Activated CD4-positive, alpha-beta T cell treated with anti-CD3 and anti-CD28 coated beads, Interleukin-2, amount 50 U/mL, for 48 hours (primary cell): ENCODE data around the gene ATG101.

Experiments used
- DNase-seq, 2 experiments: peaks; one replicate each; pipeline ENCODE4 v3.0.0-alpha.2; 2020

The ATG101 gene

DNA sequence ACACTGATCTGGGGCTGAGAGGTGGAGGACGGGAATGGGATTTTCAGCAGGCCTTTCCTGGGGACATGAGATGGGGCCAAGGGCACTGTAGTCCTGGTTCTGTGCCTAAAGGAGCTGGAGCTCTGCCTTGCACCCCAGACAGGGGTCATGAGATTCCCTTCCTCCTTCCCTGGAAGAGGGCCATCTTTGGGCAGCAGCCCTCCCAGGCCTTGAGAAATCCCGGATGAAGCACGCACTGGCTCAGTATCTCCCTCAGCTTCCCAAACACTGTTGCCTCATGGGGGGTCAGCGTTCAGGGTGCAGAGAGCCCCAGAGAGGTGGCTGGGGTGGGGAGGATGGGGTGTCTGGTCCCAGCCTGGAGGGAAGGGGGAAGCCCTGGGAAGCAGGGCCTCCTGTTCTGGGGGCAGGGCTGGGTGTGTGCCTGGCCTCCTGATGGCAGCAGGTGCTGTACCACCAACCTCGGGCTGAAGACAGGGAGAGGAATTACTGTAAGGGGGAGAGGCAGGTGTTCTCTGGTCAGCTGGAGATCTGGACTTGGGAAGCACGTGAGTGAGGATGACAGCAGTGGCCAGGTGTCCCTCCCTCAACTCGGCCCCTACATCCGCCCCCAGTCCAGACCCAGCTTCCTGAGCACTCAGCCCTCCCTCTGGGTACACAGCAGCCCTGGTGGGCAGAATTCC, 26.9 kb upstream of the ATG101 start:
- no peak for DNase-seq

GRCh38 chr12:52043386-52044212, 26.2 kb upstream of the ATG101 start:
- no peak for DNase-seq

- DNase-seq: no peak
Measured at GRCh38 chr12:52044292-52044983, 25.3 kb upstream of the ATG101 start.

GRCh38 chr12:52045794-52046199, 24.0 kb upstream of the ATG101 start:
- no peak for DNase-seq

GRCh38 chr12:52046859-52047258, 22.9 kb upstream of the ATG101 start:
- no peak for DNase-seq

DNA sequence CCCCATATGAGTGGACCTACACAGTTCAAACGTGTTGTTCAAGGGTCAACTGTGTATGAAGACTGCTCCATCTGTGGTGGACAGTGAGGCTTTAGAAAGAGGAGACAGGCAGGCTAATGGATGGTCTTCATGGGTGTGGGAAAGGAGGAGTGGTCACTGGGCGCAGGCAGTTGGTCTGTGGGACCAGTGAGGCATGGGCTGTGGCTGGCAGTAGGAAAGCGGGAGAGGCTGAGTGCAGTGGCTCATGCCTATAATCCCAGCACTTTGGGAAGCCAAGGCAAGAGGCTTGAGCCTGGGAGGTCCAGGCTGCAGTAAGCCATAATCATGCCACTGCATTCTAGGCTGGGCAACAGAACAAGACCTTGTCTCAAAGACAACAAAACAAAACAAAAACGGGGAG, 20.5 kb upstream of the ATG101 start:
- no peak for DNase-seq

- no peak for DNase-seq
Measured at GRCh38 chr12:52049688-52050087, 20.1 kb upstream of the ATG101 start.

- DNase-seq: no peak
Measured at GRCh38 chr12:52050116-52050757, 19.5 kb upstream of the ATG101 start.

DNA sequence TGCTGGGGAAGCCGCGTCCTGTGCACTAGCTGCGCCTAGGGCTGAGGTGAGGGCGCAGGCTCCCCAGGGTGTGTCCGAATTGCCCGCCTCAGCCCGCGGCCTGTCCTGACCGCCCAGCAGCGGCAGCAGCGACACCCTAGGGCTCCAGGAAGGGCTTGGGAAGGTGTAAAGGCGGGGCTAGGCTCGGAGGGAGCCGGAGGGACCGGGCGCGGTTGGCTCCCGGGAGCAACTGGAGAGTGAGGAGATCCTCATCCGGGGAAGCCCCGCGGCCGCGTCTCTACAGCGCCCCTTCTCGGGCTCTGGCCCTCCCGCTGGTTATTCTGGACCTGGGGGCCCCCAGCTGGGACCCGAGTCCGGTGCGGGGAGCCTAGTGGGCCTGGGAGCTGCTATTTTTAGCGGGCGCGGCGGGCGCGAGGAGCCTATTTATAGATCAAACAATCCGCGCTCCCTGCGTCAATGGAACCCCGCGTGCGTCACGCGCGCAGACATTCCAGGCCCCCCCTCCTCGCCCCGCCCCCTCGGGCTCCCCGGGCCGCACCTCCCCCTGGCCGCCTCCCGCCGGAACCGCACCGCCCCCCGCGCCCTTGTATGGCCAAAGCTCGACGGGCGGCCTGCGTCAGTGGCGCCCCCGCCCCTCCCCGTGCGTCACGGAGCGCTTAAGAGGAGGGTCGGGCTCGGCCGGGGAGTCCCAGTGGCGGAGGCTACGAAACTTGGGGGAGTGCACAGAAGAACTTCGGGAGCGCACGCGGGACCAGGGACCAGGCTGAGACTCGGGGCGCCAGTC, 18.8 kb upstream of the ATG101 start, which contains the start of gene NR4A1:
NR4A1 (plus strand) TSS at position 685 of the 784 bp plus-strand sequence. CDS start 2,887 bp downstream, outside the sequence.
- DNase-seq: peak; percentile 99

DNA sequence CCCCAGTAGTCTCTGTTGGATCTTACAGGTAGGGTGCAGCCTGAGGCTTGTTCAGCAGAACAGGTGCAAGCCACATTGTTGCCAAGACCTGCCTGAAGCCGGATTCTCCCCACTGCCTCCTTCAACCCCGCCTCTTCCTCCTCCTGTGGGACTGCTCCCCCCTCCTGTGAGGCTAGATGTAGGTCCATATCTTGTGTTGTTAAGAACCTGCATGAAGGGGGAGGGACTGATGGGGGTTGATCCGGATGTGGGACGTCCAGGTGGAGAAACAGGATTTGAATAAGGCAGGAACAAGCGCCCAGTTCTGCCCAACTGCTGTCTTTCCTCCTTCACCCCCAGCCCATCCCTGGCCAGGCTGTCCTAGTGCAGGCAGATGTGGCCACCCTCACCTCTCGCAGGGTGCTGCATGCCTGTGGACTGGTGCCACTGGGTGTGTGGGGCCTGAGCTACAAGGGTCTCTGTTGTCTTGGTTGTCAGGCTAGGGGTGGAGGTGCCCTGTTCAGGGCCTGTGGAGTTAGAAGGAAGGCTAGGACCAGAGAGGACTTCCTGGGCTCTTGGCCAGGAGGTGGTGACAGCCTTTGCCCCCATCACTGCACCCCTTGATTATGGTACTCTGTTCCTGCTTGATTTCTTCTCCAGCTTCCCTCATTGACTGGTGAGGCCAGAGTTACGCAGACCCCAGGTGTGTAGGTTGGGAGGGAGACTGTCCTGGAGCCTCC, 17.2 kb upstream of the ATG101 start:
- peak in 1 of 2 experiments; percentile 36 for DNase-seq

DNA sequence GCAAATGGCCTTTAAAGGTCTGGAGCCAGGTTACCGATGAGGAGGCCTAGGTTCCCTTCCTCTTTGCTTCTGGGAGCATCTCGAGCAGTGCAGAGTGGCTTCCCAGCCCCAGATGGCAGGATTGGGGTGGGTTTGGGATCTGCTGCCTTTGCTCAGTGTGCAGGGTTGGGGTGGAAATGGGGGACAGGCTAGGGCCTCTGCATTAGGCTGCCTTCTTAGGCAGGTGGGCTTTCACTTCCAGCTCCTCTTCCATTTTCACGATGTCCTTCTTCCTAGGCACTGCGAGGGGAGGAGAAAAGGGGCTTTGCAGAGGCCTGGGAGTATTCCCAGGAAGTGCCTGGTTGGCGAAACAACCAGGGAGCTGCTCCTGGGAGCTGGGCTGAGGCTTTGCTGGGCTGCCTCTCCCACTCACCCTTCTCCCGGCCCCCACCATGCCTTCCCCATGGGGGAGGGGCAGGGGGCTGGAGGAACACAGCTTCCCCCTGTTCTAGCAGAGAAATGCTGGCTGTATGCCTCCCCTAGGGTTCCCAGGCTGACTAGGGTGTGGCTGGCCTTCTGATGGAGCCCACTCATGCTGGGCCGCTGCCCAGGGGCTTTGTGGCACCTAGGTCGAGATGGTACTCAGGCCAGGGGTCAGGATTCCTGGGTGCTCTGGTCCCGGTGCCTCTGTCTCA, 16.1 kb upstream of the ATG101 start:
- DNase-seq: no peak

DNA sequence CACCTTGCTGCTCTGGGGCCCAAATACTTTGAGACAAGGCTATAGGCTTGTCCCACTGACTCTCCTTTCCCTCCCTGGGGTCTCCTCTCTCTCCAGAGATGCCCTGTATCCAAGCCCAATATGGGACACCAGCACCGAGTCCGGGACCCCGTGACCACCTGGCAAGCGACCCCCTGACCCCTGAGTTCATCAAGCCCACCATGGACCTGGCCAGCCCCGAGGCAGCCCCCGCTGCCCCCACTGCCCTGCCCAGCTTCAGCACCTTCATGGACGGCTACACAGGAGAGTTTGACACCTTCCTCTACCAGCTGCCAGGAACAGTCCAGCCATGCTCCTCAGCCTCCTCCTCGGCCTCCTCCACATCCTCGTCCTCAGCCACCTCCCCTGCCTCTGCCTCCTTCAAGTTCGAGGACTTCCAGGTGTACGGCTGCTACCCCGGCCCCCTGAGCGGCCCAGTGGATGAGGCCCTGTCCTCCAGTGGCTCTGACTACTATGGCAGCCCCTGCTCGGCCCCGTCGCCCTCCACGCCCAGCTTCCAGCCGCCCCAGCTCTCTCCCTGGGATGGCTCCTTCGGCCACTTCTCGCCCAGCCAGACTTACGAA, 15.4 kb upstream of the ATG101 start:
- no peak for DNase-seq

- DNase-seq: no peak
Measured at GRCh38 chr12:52054833-52055730, 14.7 kb upstream of the ATG101 start.

GRCh38 chr12:52055731-52056711, 13.8 kb upstream of the ATG101 start:
- DNase-seq: no peak

- DNase-seq: no peak
Measured at GRCh38 chr12:52056801-52057637, 12.8 kb upstream of the ATG101 start.

DNA sequence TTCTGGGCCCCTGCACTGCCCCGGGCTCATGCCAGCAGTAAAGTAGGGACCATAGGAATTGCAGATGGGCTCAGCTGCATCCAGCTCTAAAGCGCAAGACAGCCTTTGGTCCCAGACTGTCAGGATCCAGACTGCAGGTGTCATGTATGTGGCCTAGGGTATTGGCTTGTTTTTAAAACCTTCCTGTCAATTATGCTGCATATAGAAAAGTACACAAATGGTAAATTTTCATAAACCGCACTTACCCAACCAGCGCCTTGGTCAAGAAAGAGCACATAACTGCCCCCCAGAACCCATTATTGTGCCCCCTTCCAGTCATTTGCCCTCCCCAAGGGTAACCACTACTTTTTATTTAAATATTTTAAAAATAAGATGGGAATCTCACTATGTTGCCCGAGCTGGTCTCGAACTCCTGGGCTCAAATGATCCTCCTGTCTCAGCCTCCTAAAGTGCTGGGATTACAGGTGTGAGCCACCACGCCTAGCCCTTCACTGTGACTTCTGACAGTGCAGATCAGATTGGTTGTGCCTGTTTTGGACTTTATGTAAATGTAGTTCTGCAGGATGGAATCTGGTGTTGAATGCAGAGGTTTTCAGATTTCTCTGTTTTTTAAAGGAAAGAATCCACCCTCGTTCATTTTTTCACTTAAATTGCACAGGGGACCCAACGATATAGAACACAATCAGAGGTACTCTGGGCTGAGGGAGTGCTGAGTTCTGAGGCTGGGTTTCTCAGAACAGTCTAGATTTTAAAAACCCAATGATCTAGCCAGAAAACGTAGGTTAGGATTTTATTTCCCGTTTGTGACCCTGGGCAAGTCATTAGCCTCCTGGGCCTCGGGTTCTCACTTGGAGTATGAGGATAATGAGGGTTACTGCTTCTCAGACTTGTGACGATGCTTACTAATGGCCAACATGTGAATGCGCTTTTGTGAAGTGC, 11.9 kb upstream of the ATG101 start:
- DNase-seq: no peak
